OCI-LY7 (cell line): ENCODE results near the gene UMAD1. TPM values are rescaled to one million over a fixed set of nuclear protein-coding genes. Genes with fewer than 3 reads are reported as not detected.

ENCODE experiments used
- BruUV-seq: library from RNA; stranded (reverse); fragments of 400-500 nt; replicated peaks from 2 replicates; lab custom pipeline; 2021; lab: Mats Ljungman, UMichigan
- CTCF ChIA-PET: fragments of 300-600 bp; sonication (Branson Sonifier 250); formaldehyde crosslinking; loops from one replicate; lab custom pipeline; 2022; ENCODE audit warnings: antibody characterized with exemption; ENCODE audit not compliant: unreplicated experiment; lab: Charles Lee
- POLR2A ChIA-PET: fragments of 300-600 bp; sonication (Branson Sonifier 250); formaldehyde crosslinking; loops from one replicate; lab custom pipeline; 2022; ENCODE audit warnings: antibody characterized with exemption; lab: Charles Lee
- DNase-seq: peaks from one replicate; pipeline ENCODE4 v3.0.0-alpha.2; 2015; ENCODE audit warnings: low spot score
- H2AFZ ChIP-seq: fragments of 200-600 bp; sonication (generic), shearing (Covaris generic); 2 replicates; pipeline ENCODE4 v1.6.1; 2014; ENCODE audit warnings: mild to moderate bottlenecking, antibody characterized with exemption, low read length, moderate library complexity
- H3K27ac ChIP-seq: fragments of 200-600 bp; sonication (generic); 2 replicates; pipeline ENCODE4 v1.5.1; 2014; ENCODE audit warnings: mixed run types, low read depth, mild to moderate bottlenecking, moderate library complexity, low read length, inconsistent platforms; ENCODE audit not compliant: poor library complexity, severe bottlenecking
- H3K36me3 ChIP-seq: fragments of 200-600 bp; sonication (generic); 2 replicates; pipeline ENCODE4 v1.6.1; 2014; ENCODE audit warnings: mild to moderate bottlenecking, antibody characterized with exemption, low read length, moderate library complexity, mixed read lengths; ENCODE audit not compliant: insufficient read depth
- H3K4me1 ChIP-seq: fragments of 200-600 bp; sonication (generic); 2 replicates; pipeline ENCODE4 v1.5.1; 2014; ENCODE audit warnings: mild to moderate bottlenecking, low read length; ENCODE audit not compliant: insufficient read depth, poor library complexity, severe bottlenecking
- H3K4me2 ChIP-seq: fragments of 200-600 bp; sonication (generic); 2 replicates; pipeline ENCODE4 v1.6.1; 2014; ENCODE audit warnings: mild to moderate bottlenecking, low read length
- H3K4me3 ChIP-seq: fragments of 200-600 bp; sonication (generic); 2 replicates; pipeline ENCODE4 v1.5.1; 2014; ENCODE audit warnings: mild to moderate bottlenecking, low read depth, low read length; ENCODE audit not compliant: poor library complexity, severe bottlenecking
- H3K79me2 ChIP-seq: fragments of 200-600 bp; sonication (generic); 2 replicates; pipeline ENCODE4 v1.6.1; 2016; ENCODE audit warnings: low read depth, mild to moderate bottlenecking, low read length, moderate library complexity, mixed read lengths; ENCODE audit not compliant: insufficient read depth
- H3K9me2 ChIP-seq: fragments of 200-600 bp; sonication (generic); 2 replicates; pipeline ENCODE4 v1.6.1; 2016; ENCODE audit warnings: mild to moderate bottlenecking, low read length, mixed read lengths; ENCODE audit not compliant: insufficient read depth
- H3K9me3 ChIP-seq: fragments of 200-600 bp; sonication (generic); 2 replicates; pipeline ENCODE4 v1.6.1; 2014; ENCODE audit warnings: mild to moderate bottlenecking, mixed run types, low read length, mixed read lengths
- H4K20me1 ChIP-seq: fragments of 200-600 bp; sonication (generic); 2 replicates; pipeline ENCODE4 v1.6.1; 2014; ENCODE audit warnings: mild to moderate bottlenecking, antibody characterized with exemption, low read length, moderate library complexity, mixed read lengths; ENCODE audit not compliant: insufficient read depth
- CTCF ChIP-seq: fragments of 200-600 bp; sonication (generic); conservative IDR thresholded peaks from 2 replicates; pipeline ENCODE4 v1.5.1; 2014; ENCODE audit warnings: mild to moderate bottlenecking, antibody characterized with exemption, low read length, moderate library complexity, mixed read lengths
- EZH2phosphoT487 ChIP-seq: fragments of 200-600 bp; sonication (generic); IDR thresholded peaks from 2 replicates; pipeline ENCODE4 v1.6.1; 2018; ENCODE audit warnings: low read depth, borderline replicate concordance, mild to moderate bottlenecking, mixed run types, antibody characterized with exemption, low read length, moderate library complexity, mixed read lengths
- intact Hi-C: fragments of 100-400 bp; cut with micrococcal nuclease; formaldehyde crosslinking; loops from one replicate; pipeline ENCODE4 v1.10.0; 2022; ENCODE audit not compliant: unreplicated experiment
- small RNA-seq: library from RNA; depleted of rRNA; stranded (forward); fragments of <200 nt; gene quantifications from one replicate; pipeline ENCODE3, GENCODE V24; 2014
- total RNA-seq, 2 experiments: library from RNA; depleted of rRNA in 1 of 2; stranded (reverse); fragments of >200 nt in 1 of 2; shearing (Covaris generic) in 1 of 2; gene quantifications; 2 replicates each; pipeline ENCODE4 v1.2.3, GENCODE V29; 2014 to 2022

UMAD1 gene
- total RNA-seq, 2 experiments from 2014 or later, result 8.7 to 15.2 TPM

- H2AFZ ChIP-seq, result peak overlapping the region; percentile 68
- CTCF ChIA-PET, result no interaction called here
Observed at GRCh38 chr7:7924303-7924702, 283.8 kb downstream of the UMAD1 start.

More at GRCh38 chr7:7924303-7924702, 283.8 kb downstream of the UMAD1 start:
- Histone ChIP-seq H3K9me3 (peaks cover 8% of the 10 kb centered on the region; the same call in 1 of the 2 replicates), H3K27ac (peak overlapping the region; percentile 6), H3K4me3 (no peak overlapping the region), H3K4me1 (peaks cover 60% of the 10 kb centered on the region), H3K9me2 (no peaks in the 10 kb centered on the region), H3K36me3 (no peaks in the 10 kb centered on the region; the same call in 1 of the 2 replicates), H4K20me1 (no peaks in the 10 kb centered on the region), H3K4me2 (peak overlapping the region; percentile 84), H3K79me2 (peaks cover 10% of the 10 kb centered on the region; the same call in 1 of the 2 replicates)
- BruUV-seq, result no TSS peak
- intact Hi-C loops, result loop anchor here (5.0 to 10.0 kb wide), 2 partner anchors 152 to 670 kb away; no protein-coding TSS in a partner anchor
- no peak for TF ChIP-seq CTCF
- TF ChIP-seq EZH2phosphoT487, result no peak
- DNase-seq, result no peak
- POLR2A ChIA-PET, result interaction anchor here (0.8 to 2.6 kb wide), 3 partner anchors 15 to 43 kb away, joined by 3 to 10 read pairs (median 4); no protein-coding TSS in a partner anchor

Small RNAs within 50 kb of the gene (small RNA-seq; reads per million reads assigned to genes)
- not detected for gene RNU6-534P

Other genes starting within 250 kb of the UMAD1 start
- 0.33 TPM in 1 of 2 replicates, not detected in the other for gene COL28A1, start 104.9 kb upstream of the UMAD1 start, total RNA-seq (2014; rRNA removed; shearing (Covaris generic))
- 0.28 TPM in 1 of 2 replicates, not detected in the other for gene COL28A1, start 104.9 kb upstream of the UMAD1 start, total RNA-seq (2022)
- gene MIOS, start 73.9 kb upstream of the UMAD1 start, total RNA-seq (2014; rRNA removed; shearing (Covaris generic)), result 18.9 and 24.9 TPM in 2 replicates
- gene MIOS, start 73.9 kb upstream of the UMAD1 start, total RNA-seq (2022), result 20.1 and 25.8 TPM in 2 replicates
- gene RPA3, start 77.9 kb downstream of the UMAD1 start, total RNA-seq (2014; rRNA removed; shearing (Covaris generic)), result 53.0 and 66.3 TPM in 2 replicates
- gene RPA3, start 77.9 kb downstream of the UMAD1 start, total RNA-seq (2022), result 110 and 111 TPM in 2 replicates